GM23338 (cell line): Measurements from ENCODE around the gene TRIM52. TPM values are rescaled to one million over a fixed set of nuclear protein-coding genes. Genes with fewer than 3 reads are reported as not detected.

ENCODE experiments used
- ATAC-seq: fragments of 200-7000 bp; cut with Tn5 transposase; 3 replicates; pipeline ENCODE4 v1.9.1; 2020
- DNase-seq: peaks from one replicate; pipeline ENCODE4 v3.0.0-alpha.2; 2015; ENCODE audit warnings: low spot score
- H2AFZ ChIP-seq: fragments of 200-600 bp; sonication (generic); 2 replicates; pipeline ENCODE4 v1.8.0; 2016; ENCODE audit warnings: antibody characterized with exemption, mild to moderate bottlenecking, moderate library complexity
- H3F3A ChIP-seq: fragments of 200-600 bp; sonication (generic); replicated peaks from 2 replicates; pipeline ENCODE4 v1.8.0; 2017; ENCODE audit warnings: antibody characterized with exemption, mixed run types, low read depth
- H3K27ac ChIP-seq: fragments of 200-600 bp; sonication (generic); 2 replicates; pipeline ENCODE4 v1.6.1; 2016; ENCODE audit warnings: low read depth
- H3K27me3 ChIP-seq: fragments of 200-600 bp; sonication (generic); 2 replicates; pipeline ENCODE4 v1.8.0; 2016; ENCODE audit warnings: mild to moderate bottlenecking, mixed run types, moderate library complexity; ENCODE audit not compliant: insufficient read depth
- H3K36me3 ChIP-seq: fragments of 200-600 bp; sonication (generic); 2 replicates; pipeline ENCODE4 v1.8.0; 2016; ENCODE audit warnings: mild to moderate bottlenecking; ENCODE audit not compliant: insufficient read depth
- H3K4me1 ChIP-seq: fragments of 200-600 bp; sonication (generic); 2 replicates; pipeline ENCODE4 v1.8.0; 2016; ENCODE audit warnings: mild to moderate bottlenecking, moderate library complexity; ENCODE audit not compliant: insufficient read depth
- H3K4me2 ChIP-seq: fragments of 200-600 bp; sonication (generic); 2 replicates; pipeline ENCODE4 v1.7.1; 2017; ENCODE audit warnings: mixed run types
- H3K4me3 ChIP-seq: fragments of 200-600 bp; sonication (generic); 2 replicates; pipeline ENCODE4 v1.6.1; 2016; ENCODE audit warnings: mixed run types
- H3K79me2 ChIP-seq: fragments of 200-600 bp; sonication (generic); replicated peaks from 2 replicates; pipeline ENCODE4 v1.8.0; 2017; ENCODE audit warnings: mild to moderate bottlenecking; ENCODE audit not compliant: insufficient read depth
- H3K9me2 ChIP-seq: fragments of 200-600 bp; sonication (generic); 2 replicates; pipeline ENCODE4 v1.8.0; 2017; ENCODE audit not compliant: insufficient read depth
- H4K20me1 ChIP-seq: fragments of 200-600 bp; sonication (generic); replicated peaks from 2 replicates; pipeline ENCODE4 v1.8.0; 2017; ENCODE audit warnings: mild to moderate bottlenecking; ENCODE audit not compliant: insufficient read depth
- H3K27ac Mint-ChIP-seq: 2 replicates; pipeline ENCODE4 v1.8.0; 2020; ENCODE audit warnings: inconsistent platforms, mild to moderate bottlenecking, moderate library complexity, mixed read lengths
- H3K27me3 Mint-ChIP-seq: 3 replicates; pipeline ENCODE4 v1.8.0; 2022; ENCODE audit warnings: low read depth, mild to moderate bottlenecking, moderate library complexity, mixed read lengths, inconsistent platforms; ENCODE audit not compliant: insufficient read depth, poor library complexity
- H3K36me3 Mint-ChIP-seq: 3 replicates; pipeline ENCODE4 v1.8.0; 2021; ENCODE audit warnings: low read depth, mild to moderate bottlenecking, inconsistent platforms, moderate library complexity, mixed read lengths
- H3K4me1 Mint-ChIP-seq: 3 replicates; pipeline ENCODE4 v1.8.0; 2020; ENCODE audit warnings: mild to moderate bottlenecking, inconsistent platforms, mixed read lengths
- H3K4me3 Mint-ChIP-seq: 3 replicates; pipeline ENCODE4 v1.8.0; 2021; ENCODE audit warnings: moderate library complexity, mild to moderate bottlenecking, inconsistent platforms, mixed read lengths
- H3K9me3 Mint-ChIP-seq: 3 replicates; pipeline ENCODE4 v1.8.0; 2020; ENCODE audit warnings: moderate library complexity, mild to moderate bottlenecking, inconsistent platforms, mixed read lengths
- EZH2 ChIP-seq: fragments of 200-600 bp; sonication (generic); IDR thresholded peaks from one replicate; pipeline ENCODE4 v1.8.0; 2017; ENCODE audit warnings: antibody characterized with exemption, mild to moderate bottlenecking, low read depth; ENCODE audit not compliant: unreplicated experiment
- EZH2phosphoT487 ChIP-seq: fragments of 200-600 bp; sonication (generic); IDR thresholded peaks from one replicate; pipeline ENCODE4 v1.8.1; 2018; ENCODE audit warnings: antibody characterized with exemption; ENCODE audit not compliant: unreplicated experiment
- JUNB ChIP-seq: IDR thresholded peaks from one replicate; pipeline ENCODE4 v1.6.1; 2016; ENCODE audit warnings: antibody characterized with exemption; ENCODE audit not compliant: unreplicated experiment
- NANOG ChIP-seq: IDR thresholded peaks from 2 replicates; pipeline ENCODE4 v1.6.1; 2016; ENCODE audit warnings: antibody characterized with exemption, borderline replicate concordance
- POLR2AphosphoS5 ChIP-seq: IDR thresholded peaks from 2 replicates; pipeline ENCODE4 v1.6.1; 2016; ENCODE audit warnings: antibody characterized with exemption, low read depth
- STAT1 ChIP-seq: IDR thresholded peaks from one replicate; pipeline ENCODE4 v1.6.1; 2016; ENCODE audit warnings: antibody characterized with exemption; ENCODE audit not compliant: unreplicated experiment
- ZNF114 ChIP-seq: fragments of 250-450 bp; sonication (Bioruptor Pico); IDR thresholded peaks from 2 replicates; pipeline ENCODE4 v1.5.0; 2020; ENCODE audit warnings: mild to moderate bottlenecking, moderate library complexity
- ZNF331 ChIP-seq: fragments of 250-450 bp; sonication (Bioruptor Pico); IDR thresholded peaks from 2 replicates; pipeline ENCODE4 v1.5.0; 2020; ENCODE audit warnings: low read depth, mild to moderate bottlenecking, moderate library complexity
- ZNF462 ChIP-seq: fragments of 250-450 bp; sonication (Bioruptor Pico); IDR thresholded peaks from 2 replicates; pipeline ENCODE4 v1.5.0; 2020; ENCODE audit warnings: mild to moderate bottlenecking, moderate library complexity
- polyA plus RNA-seq: library from polyadenylated mRNA; unstranded; fragments of >200 nt; fragmentation: Nextera tagmentation; extraction: Ambion mirVana; gene quantifications from 2 replicates; pipeline ENCODE4 v1.2.1, GENCODE V29; 2016
- total RNA-seq: library from RNA; depleted of rRNA; stranded (reverse); fragments of >200 nt; shearing (Covaris generic); gene quantifications from 2 replicates; pipeline ENCODE4 v1.2.3, GENCODE V29; 2014
- TF ChIP-seq, protein P1 (sequence below): IDR thresholded peaks from one replicate; pipeline ENCODE4 v1.6.1; 2018; ENCODE audit warnings: antibody characterized with exemption; ENCODE audit not compliant: unreplicated experiment
- TF ChIP-seq, protein P2 (sequence below): IDR thresholded peaks from 2 replicates; pipeline ENCODE4 v1.6.1; 2016; ENCODE audit warnings: antibody characterized with exemption
- TF ChIP-seq, protein P3 (sequence below), 2 experiments: fragments of 200-600 bp in 1 of 2; sonication (generic) in 1 of 2; conservative IDR thresholded peaks; 2 replicates each; pipeline versions ENCODE4 v1.5.1 to v1.6.1; 2016 to 2017; ENCODE audit warnings: antibody characterized with exemption in 2 of 2, low read depth in 2 of 2, mild to moderate bottlenecking in 2 of 2, moderate library complexity in 1 of 2

Gene TRIM52
- total and polyA plus RNA-seq, 2 experiments from 2014 or later: 6.2 to 8.1 TPM

DNA sequence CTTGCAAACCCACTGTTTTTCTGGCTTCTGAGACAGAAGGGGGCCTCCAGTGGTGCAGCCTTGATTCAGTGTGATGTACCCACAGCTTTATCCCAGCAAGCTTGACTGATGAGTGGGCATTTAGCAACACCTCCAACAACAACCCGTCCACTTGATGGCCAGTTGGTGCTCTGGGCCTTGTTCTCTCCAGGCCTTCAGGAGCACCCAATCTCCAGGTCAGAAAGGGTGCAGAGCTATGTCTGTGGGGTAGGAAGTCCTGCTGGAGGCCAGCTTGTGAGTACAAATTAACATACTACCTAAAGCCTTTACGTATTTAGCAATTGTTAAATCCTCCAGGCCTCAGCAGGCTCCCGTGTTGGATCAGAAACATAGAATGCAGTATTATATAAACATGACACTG lies 10.1 kb upstream of the TRIM52 start:
- DNase-seq: no peak
- Mint-ChIP-seq H3K27ac (no peak overlapping the region), H3K36me3 (no peaks in the 10 kb centered on the region; the same call in 2 of the 3 replicates), H3K4me1 (peaks cover 17% of the 10 kb centered on the region), H3K9me3 (no peaks in the 10 kb centered on the region; the same call in 2 of the 3 replicates), H3K27me3 (peaks cover 9% of the 10 kb centered on the region), H3K4me3 (no peak overlapping the region)
- H3K79me2 ChIP-seq: no peaks in the 10 kb centered on the region; the same call in 1 of the 2 replicates
- H3K36me3 ChIP-seq: no peaks in the 10 kb centered on the region
- no peak overlapping the region for H3K4me3 ChIP-seq
- H4K20me1 ChIP-seq: no peaks in the 10 kb centered on the region
- no peak overlapping the region; the same call in 1 of the 2 replicates for H3K27ac ChIP-seq
- ATAC-seq: no peak
- no peak overlapping the region for H3K4me2 ChIP-seq
- H3F3A ChIP-seq: 0 out of 2 replicates have a peak, but pooled peaks cover 3% of the 10 kb centered on the region
- H3K9me2 ChIP-seq: no peaks in the 10 kb centered on the region
- H2AFZ ChIP-seq: no peak overlapping the region
- peaks cover 19% of the 10 kb centered on the region for H3K4me1 ChIP-seq
- no peaks in the 10 kb centered on the region for H3K27me3 ChIP-seq
- TF ChIP-seq EZH2 (no peak), POLR2AphosphoS5 (no peak), STAT1 (no peak), EZH2phosphoT487 (no peak), ZNF114 (CRISPR knock-in tag) (no peak), JUNB (no peak), ZNF331 (CRISPR knock-in tag) (no peak), NANOG (no peak), ZNF462 (CRISPR knock-in tag) (no peak)
- TF ChIP-seq, protein P1, sequence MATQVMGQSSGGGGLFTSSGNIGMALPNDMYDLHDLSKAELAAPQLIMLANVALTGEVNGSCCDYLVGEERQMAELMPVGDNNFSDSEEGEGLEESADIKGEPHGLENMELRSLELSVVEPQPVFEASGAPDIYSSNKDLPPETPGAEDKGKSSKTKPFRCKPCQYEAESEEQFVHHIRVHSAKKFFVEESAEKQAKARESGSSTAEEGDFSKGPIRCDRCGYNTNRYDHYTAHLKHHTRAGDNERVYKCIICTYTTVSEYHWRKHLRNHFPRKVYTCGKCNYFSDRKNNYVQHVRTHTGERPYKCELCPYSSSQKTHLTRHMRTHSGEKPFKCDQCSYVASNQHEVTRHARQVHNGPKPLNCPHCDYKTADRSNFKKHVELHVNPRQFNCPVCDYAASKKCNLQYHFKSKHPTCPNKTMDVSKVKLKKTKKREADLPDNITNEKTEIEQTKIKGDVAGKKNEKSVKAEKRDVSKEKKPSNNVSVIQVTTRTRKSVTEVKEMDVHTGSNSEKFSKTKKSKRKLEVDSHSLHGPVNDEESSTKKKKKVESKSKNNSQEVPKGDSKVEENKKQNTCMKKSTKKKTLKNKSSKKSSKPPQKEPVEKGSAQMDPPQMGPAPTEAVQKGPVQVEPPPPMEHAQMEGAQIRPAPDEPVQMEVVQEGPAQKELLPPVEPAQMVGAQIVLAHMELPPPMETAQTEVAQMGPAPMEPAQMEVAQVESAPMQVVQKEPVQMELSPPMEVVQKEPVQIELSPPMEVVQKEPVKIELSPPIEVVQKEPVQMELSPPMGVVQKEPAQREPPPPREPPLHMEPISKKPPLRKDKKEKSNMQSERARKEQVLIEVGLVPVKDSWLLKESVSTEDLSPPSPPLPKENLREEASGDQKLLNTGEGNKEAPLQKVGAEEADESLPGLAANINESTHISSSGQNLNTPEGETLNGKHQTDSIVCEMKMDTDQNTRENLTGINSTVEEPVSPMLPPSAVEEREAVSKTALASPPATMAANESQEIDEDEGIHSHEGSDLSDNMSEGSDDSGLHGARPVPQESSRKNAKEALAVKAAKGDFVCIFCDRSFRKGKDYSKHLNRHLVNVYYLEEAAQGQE: no peak
- TF ChIP-seq, protein P2, sequence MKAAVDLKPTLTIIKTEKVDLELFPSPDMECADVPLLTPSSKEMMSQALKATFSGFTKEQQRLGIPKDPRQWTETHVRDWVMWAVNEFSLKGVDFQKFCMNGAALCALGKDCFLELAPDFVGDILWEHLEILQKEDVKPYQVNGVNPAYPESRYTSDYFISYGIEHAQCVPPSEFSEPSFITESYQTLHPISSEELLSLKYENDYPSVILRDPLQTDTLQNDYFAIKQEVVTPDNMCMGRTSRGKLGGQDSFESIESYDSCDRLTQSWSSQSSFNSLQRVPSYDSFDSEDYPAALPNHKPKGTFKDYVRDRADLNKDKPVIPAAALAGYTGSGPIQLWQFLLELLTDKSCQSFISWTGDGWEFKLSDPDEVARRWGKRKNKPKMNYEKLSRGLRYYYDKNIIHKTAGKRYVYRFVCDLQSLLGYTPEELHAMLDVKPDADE: no peak
- TF ChIP-seq, protein P3, sequence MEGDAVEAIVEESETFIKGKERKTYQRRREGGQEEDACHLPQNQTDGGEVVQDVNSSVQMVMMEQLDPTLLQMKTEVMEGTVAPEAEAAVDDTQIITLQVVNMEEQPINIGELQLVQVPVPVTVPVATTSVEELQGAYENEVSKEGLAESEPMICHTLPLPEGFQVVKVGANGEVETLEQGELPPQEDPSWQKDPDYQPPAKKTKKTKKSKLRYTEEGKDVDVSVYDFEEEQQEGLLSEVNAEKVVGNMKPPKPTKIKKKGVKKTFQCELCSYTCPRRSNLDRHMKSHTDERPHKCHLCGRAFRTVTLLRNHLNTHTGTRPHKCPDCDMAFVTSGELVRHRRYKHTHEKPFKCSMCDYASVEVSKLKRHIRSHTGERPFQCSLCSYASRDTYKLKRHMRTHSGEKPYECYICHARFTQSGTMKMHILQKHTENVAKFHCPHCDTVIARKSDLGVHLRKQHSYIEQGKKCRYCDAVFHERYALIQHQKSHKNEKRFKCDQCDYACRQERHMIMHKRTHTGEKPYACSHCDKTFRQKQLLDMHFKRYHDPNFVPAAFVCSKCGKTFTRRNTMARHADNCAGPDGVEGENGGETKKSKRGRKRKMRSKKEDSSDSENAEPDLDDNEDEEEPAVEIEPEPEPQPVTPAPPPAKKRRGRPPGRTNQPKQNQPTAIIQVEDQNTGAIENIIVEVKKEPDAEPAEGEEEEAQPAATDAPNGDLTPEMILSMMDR (conservative IDR thresholded peaks at IDR 0.05; ENCODE audit: low read depth in 2 of 2): no peak
